ENCODE data around the gene MIX23. TPM values are rescaled to one million over a fixed set of nuclear protein-coding genes. Genes with fewer than 3 reads are reported as not detected.

The MIX23 gene
- polyA plus RNA-seq, 3 donors: 3.9 to 8.2 (median 5.2) TPM

DNA sequence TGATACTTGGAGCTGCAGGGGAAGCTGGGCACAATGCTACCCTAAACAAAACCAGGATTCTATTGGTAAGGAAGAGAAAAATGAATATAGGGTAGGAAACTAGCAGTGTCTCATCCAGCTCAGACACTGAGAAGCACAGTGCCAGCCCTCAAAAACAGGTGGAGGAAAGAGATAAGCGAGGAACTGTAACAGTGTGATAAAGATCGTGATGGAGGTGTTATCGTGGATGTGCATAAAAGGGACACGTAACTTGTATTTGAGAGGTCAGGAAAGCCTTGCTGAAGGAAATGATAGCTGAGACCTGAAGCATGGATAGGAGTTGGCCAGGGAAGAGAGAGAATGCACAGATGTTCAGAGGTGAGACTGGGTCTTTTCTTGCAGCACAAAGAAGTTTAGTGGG lies 27.4 kb downstream of the MIX23 start:
- H3K4me2 ChIP-seq (replicated peaks; ENCODE audit: extremely low read depth, low read length, poor library complexity, severe bottlenecking): peak overlapping the region; percentile 23
- intact Hi-C loops (cut with micrococcal nuclease): no loop called here
- WGBS (ENCODE audit: insufficient coverage): 13% methylated on average over 4 of the region's 4 CpGs

DNA sequence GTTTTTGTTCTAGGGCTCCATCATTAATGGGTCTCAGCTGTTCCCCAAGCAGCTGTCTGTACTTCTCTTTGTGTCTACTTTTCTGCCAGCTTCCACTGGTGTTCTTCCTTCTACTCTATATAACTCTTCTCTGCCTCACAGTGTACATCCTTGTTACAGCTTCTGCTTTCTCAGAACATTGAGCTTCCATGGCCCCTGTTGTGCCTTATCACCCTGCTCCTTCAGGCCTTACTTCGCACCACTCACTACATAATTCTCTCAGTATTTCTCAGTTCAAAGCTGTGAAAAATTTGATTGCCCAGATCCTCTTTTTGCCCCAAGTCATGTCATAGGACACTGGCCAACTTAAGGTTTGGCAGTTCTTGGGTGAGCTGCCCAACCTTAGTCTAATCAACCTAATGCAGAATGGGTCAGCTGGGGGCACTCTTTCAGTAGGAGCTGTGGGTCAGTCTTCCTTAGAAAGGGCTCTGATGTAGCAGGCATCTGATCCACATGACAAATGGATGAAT lies 29.1 kb downstream of the MIX23 start:
- H3K79me2 ChIP-seq (ENCODE audit: insufficient read depth, low read length): peaks cover 6% of the 10 kb centered on the region
- no peak overlapping the region for H3K4me3 ChIP-seq (replicated peaks in 1 of 3; ENCODE audit: low read depth in 2 of 3, low read length in 3 of 3)
- no peak overlapping the region for H2AFZ ChIP-seq (ENCODE audit: insufficient read depth, low read depth, low read length, poor library complexity, severe bottlenecking)
- H3K4me1 ChIP-seq (ENCODE audit: control insufficient read depth in 1 of 2, insufficient read depth in 2 of 2, low read length in 2 of 2): peaks cover 27% of the 10 kb centered on the region in 2 donors
- no peak for DNase-seq
- peaks cover 0 to 2% (median 0%) of the 10 kb centered on the region in 3 donors for H3K27me3 Mint-ChIP-seq (ENCODE audit: low read depth in 3 of 3)
- H3K27me3 ChIP-seq (ENCODE audit: control insufficient read depth in 2 of 2, insufficient read depth in 2 of 2, low read length in 2 of 2): no peaks in the 10 kb centered on the region
- H3K4me1 Mint-ChIP-seq: peaks cover 49% of the 10 kb centered on the region
- 100% methylated on average over 1 of the region's 1 CpG for WGBS (ENCODE audit: insufficient coverage)
- no peak overlapping the region for H3K27ac ChIP-seq (ENCODE audit: low read depth in 1 of 2, low read length in 2 of 2)
- peaks cover 17 to 24% of the 10 kb centered on the region in 2 donors for H3K36me3 Mint-ChIP-seq
- H3K9me3 Mint-ChIP-seq: peaks cover 0 to 3% (median 0%) of the 10 kb centered on the region in 7 donors
- H4K20me1 ChIP-seq (ENCODE audit: insufficient read depth, low read length): peaks cover 13% of the 10 kb centered on the region
- H3K9me3 ChIP-seq (replicated peaks in 1 of 2; ENCODE audit: control insufficient read depth in 1 of 2, insufficient read depth in 1 of 2, low read length in 2 of 2): no peaks in the 10 kb centered on the region
- H3K4me2 ChIP-seq (replicated peaks; ENCODE audit: extremely low read depth, low read length, poor library complexity, severe bottlenecking): no peak overlapping the region
- peaks cover 0 to 24% of the 10 kb centered on the region in 2 donors for H3K36me3 ChIP-seq (replicated peaks in 1 of 2; ENCODE audit: control insufficient read depth in 1 of 2, insufficient read depth in 2 of 2, low read length in 2 of 2)
- intact Hi-C loops (cut with micrococcal nuclease): no loop called here
- H3K27ac Mint-ChIP-seq: peak overlapping the region in 3 of 7 donors; percentile 3 to 49 (median 12)
- TF ChIP-seq, protein P1, sequence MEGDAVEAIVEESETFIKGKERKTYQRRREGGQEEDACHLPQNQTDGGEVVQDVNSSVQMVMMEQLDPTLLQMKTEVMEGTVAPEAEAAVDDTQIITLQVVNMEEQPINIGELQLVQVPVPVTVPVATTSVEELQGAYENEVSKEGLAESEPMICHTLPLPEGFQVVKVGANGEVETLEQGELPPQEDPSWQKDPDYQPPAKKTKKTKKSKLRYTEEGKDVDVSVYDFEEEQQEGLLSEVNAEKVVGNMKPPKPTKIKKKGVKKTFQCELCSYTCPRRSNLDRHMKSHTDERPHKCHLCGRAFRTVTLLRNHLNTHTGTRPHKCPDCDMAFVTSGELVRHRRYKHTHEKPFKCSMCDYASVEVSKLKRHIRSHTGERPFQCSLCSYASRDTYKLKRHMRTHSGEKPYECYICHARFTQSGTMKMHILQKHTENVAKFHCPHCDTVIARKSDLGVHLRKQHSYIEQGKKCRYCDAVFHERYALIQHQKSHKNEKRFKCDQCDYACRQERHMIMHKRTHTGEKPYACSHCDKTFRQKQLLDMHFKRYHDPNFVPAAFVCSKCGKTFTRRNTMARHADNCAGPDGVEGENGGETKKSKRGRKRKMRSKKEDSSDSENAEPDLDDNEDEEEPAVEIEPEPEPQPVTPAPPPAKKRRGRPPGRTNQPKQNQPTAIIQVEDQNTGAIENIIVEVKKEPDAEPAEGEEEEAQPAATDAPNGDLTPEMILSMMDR (IDR thresholded peaks at IDR 0.05): no peak
- no peak overlapping the region for H3K4me3 Mint-ChIP-seq
- no peak overlapping the region for H3K9ac ChIP-seq (ENCODE audit: insufficient read depth, low read length, poor library complexity, severe bottlenecking)

More for the DNA sequence above, 27.4 kb downstream of the MIX23 start:
- no peak for DNase-seq
- Mint-ChIP-seq H3K36me3 (peaks cover 18 to 24% of the 10 kb centered on the region in 2 donors), H3K27ac (peak overlapping the region in 5 of 7 donors; percentile 49 to 78 (median 74)), H3K27me3 (ENCODE audit: low read depth in 3 of 3) (peaks cover 0 to 2% (median 0%) of the 10 kb centered on the region in 3 donors), H3K4me1 (peaks cover 49% of the 10 kb centered on the region), H3K9me3 (peaks cover 0 to 3% (median 0%) of the 10 kb centered on the region in 7 donors), H3K4me3 (peak overlapping the region in 1 of 2 donors; percentile 68)
- Histone ChIP-seq H3K27ac (ENCODE audit: low read depth in 1 of 2, low read length in 2 of 2) (peak overlapping the region in 1 of 2 donors; percentile 11), H4K20me1 (ENCODE audit: insufficient read depth, low read length) (peaks cover 6% of the 10 kb centered on the region), H3K36me3 (replicated peaks in 1 of 2; ENCODE audit: control insufficient read depth in 1 of 2, insufficient read depth in 2 of 2, low read length in 2 of 2) (peaks cover 0 to 18% of the 10 kb centered on the region in 2 donors), H3K9me3 (replicated peaks in 1 of 2; ENCODE audit: control insufficient read depth in 1 of 2, insufficient read depth in 1 of 2, low read length in 2 of 2) (no peaks in the 10 kb centered on the region), H3K79me2 (ENCODE audit: insufficient read depth, low read length) (peaks cover 6% of the 10 kb centered on the region), H3K9ac (ENCODE audit: insufficient read depth, low read length, poor library complexity, severe bottlenecking) (no peak overlapping the region), H3K4me1 (ENCODE audit: control insufficient read depth in 1 of 2, insufficient read depth in 2 of 2, low read length in 2 of 2) (peaks cover 27% of the 10 kb centered on the region in 2 donors), H3K27me3 (ENCODE audit: control insufficient read depth in 2 of 2, insufficient read depth in 2 of 2, low read length in 2 of 2) (no peaks in the 10 kb centered on the region), H3K4me3 (replicated peaks in 1 of 3; ENCODE audit: low read depth in 2 of 3, low read length in 3 of 3) (no peak overlapping the region), H2AFZ (ENCODE audit: insufficient read depth, low read depth, low read length, poor library complexity, severe bottlenecking) (no peak overlapping the region)
- TF ChIP-seq, protein P1 (IDR thresholded peaks at IDR 0.05): no peak

Data from CD14-positive monocyte (primary cell).